ENCODE results near the gene BPIFA2. TPM values are rescaled to one million over a fixed set of nuclear protein-coding genes. Genes with fewer than 3 reads are reported as not detected.

The BPIFA2 gene
- total RNA-seq, 1 donor from 2014 or later = not detected

DNA sequence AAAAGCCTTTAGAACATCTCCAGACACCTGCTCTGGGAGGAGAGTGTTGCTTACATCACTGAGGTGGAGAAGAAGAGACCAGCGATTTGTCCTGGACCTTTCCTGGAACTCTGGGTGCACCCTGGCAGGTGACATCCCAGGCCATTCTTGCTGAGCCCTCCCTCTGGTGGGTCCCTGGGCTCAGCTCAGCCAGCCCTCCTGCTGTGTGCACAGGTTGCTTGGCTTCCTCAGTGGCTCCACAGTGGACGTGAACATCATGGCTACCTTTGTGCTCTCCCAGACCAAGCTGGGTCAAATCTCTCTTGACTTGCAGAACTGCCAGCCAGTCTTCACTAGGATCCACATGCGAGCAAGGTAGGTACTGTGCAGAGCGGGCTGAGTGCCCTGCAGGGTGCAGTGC lies 19.9 kb upstream of the BPIFA2 start:
- Histone ChIP-seq H3K4me3 (no peak overlapping the region), H3K27ac (replicated peaks) (no peak overlapping the region), H3K27me3 (ENCODE audit: low read depth) (peaks cover 50% of the 10 kb centered on the region), H3K36me3 (no peaks in the 10 kb centered on the region), H3K9me3 (replicated peaks) (peaks cover 7% of the 10 kb centered on the region), H3K4me1 (no peaks in the 10 kb centered on the region)
- intact Hi-C loops (cut with micrococcal nuclease) = no loop called here
- no peak for DNase-seq
- TF ChIP-seq, protein P1, sequence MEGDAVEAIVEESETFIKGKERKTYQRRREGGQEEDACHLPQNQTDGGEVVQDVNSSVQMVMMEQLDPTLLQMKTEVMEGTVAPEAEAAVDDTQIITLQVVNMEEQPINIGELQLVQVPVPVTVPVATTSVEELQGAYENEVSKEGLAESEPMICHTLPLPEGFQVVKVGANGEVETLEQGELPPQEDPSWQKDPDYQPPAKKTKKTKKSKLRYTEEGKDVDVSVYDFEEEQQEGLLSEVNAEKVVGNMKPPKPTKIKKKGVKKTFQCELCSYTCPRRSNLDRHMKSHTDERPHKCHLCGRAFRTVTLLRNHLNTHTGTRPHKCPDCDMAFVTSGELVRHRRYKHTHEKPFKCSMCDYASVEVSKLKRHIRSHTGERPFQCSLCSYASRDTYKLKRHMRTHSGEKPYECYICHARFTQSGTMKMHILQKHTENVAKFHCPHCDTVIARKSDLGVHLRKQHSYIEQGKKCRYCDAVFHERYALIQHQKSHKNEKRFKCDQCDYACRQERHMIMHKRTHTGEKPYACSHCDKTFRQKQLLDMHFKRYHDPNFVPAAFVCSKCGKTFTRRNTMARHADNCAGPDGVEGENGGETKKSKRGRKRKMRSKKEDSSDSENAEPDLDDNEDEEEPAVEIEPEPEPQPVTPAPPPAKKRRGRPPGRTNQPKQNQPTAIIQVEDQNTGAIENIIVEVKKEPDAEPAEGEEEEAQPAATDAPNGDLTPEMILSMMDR (IDR thresholded peaks at IDR 0.05; ENCODE audit: borderline replicate concordance) = no peak

DNA sequence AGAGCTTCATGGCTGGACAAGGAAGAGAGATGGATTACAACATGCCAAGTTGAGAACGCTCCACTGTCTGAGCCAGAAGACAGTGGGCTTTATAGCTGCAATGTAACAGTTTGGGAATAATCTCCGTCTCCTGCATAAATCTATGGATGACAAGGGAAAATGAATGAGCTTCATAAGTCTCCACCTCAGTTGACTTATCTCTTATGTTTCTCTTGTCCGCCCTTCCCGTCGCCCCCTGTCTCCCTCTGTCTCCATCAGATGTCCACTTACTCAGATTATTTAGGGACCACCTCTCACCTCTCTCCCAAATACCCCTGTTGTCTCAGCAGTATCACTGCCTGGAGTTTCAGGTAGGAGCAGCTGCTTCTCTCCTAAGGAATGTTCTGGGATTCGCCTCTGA lies 13.7 kb upstream of the BPIFA2 start:
- intact Hi-C loops (cut with micrococcal nuclease) = no loop called here
- no peak for DNase-seq

DNA sequence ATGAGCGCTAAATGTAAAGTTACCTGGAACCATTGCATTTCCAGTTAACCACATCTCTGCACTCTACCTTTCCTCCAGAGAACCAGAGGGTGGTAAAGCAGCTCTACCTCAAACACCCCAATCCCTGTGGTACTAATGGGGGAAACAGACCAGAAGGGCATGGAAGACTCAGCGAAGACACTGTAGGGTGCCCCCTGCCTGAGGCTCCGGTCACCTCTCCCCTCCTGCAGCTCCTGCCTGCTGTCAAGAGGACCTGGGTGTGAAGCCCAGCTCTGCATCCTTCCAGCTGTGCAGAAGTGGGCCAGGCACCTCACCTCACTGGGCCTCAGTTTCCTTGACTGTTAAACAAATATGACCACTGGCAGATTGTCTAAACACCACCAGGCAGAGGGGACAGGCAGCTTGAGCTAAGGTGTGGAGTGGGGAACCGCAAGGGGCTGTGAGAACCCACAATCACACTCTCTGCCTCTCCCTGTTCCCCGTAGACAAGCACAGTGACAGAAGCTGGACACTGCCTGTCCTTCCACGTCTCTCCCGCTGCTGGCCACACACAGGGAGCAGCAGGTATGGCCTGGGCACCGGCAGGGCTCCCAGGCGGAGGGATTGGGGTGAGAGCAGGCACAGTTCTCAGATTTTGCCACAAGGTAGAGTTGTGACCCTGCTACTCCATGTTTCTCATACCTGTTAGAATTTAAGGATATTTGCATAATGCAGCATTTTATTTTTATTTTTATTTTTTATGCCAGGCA lies 9.1 kb upstream of the BPIFA2 start:
- H3K36me3 ChIP-seq = no peaks in the 10 kb centered on the region
- TF ChIP-seq, protein P1 (IDR thresholded peaks at IDR 0.05; ENCODE audit: borderline replicate concordance) = no peak
- intact Hi-C loops (cut with micrococcal nuclease) = no loop called here
- no peak overlapping the region for H3K4me3 ChIP-seq
- H3K4me1 ChIP-seq = no peaks in the 10 kb centered on the region
- DNase-seq = no peak
- H3K27me3 ChIP-seq (ENCODE audit: low read depth) = peaks cover 43% of the 10 kb centered on the region
- H3K9me3 ChIP-seq (replicated peaks) = no peaks in the 10 kb centered on the region
- no peak overlapping the region for H3K27ac ChIP-seq (replicated peaks)

More for the DNA sequence above, 13.7 kb upstream of the BPIFA2 start:
- Histone ChIP-seq H3K36me3 (no peaks in the 10 kb centered on the region), H3K4me3 (no peak overlapping the region), H3K9me3 (replicated peaks) (no peaks in the 10 kb centered on the region), H3K4me1 (no peaks in the 10 kb centered on the region), H3K27me3 (ENCODE audit: low read depth) (peaks cover 71% of the 10 kb centered on the region), H3K27ac (replicated peaks) (no peak overlapping the region)
- TF ChIP-seq, protein P1 (IDR thresholded peaks at IDR 0.05; ENCODE audit: borderline replicate concordance) = no peak

DNA sequence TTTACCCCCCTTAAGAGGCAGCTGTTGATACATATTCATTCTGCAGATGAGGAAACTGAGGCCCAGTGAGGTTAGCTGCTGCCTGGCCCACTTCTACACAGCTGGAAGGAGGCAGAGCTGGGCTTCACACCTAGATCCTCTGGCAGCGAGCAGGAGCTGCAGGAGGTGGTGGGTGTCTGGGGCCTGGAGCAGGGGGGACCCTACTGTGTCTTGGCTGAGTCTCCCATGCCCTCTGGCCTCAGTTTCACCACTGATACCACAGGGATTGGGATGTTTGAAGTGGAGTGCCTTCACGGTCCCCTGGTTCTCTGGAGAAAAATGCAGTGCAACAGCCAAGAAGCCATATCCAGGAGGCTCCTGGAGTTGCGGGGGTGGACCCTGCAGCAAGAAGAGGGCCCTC lies 8.2 kb upstream of the BPIFA2 start:
- Histone ChIP-seq H3K36me3 (no peaks in the 10 kb centered on the region), H3K27ac (replicated peaks) (no peak overlapping the region), H3K4me3 (no peak overlapping the region), H3K27me3 (ENCODE audit: low read depth) (peaks cover 43% of the 10 kb centered on the region), H3K9me3 (replicated peaks) (no peaks in the 10 kb centered on the region), H3K4me1 (no peaks in the 10 kb centered on the region)
- intact Hi-C loops (cut with micrococcal nuclease) = no loop called here
- TF ChIP-seq, protein P1 (IDR thresholded peaks at IDR 0.05; ENCODE audit: borderline replicate concordance) = no peak
- no peak for DNase-seq

DNA sequence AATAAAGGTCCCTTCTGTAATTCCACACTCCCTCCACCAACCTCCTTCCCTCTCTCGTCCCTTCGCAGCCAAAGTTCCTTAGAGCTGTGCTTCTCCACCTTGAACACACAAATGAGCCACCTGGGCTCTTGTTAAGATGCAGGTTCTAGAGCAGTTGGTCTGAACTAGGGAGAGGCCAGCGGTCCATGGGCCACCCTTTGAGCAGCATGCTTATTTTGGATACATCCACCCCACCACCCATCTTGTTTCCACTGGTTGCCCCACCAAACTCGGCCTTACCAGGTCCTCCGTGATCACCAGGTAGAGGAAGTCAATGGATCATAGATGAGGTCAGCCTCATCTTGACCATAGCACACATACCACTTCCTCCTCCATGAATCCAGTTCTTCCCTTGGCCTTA lies 7.3 kb upstream of the BPIFA2 start:
- H3K4me1 ChIP-seq = no peaks in the 10 kb centered on the region
- DNase-seq = no peak
- H3K36me3 ChIP-seq = no peaks in the 10 kb centered on the region
- no peaks in the 10 kb centered on the region for H3K9me3 ChIP-seq (replicated peaks)
- intact Hi-C loops (cut with micrococcal nuclease) = no loop called here
- no peak overlapping the region for H3K27ac ChIP-seq (replicated peaks)
- peaks cover 44% of the 10 kb centered on the region for H3K27me3 ChIP-seq (ENCODE audit: low read depth)
- TF ChIP-seq, protein P1 (IDR thresholded peaks at IDR 0.05; ENCODE audit: borderline replicate concordance) = no peak
- no peak overlapping the region for H3K4me3 ChIP-seq
